IPS-11a (cell line): ENCODE results near the gene ACTL10.
"Not testable (repeated sequence)": the region's sequence is repeated elsewhere in the genome, so short reads cannot be mapped to it uniquely, and the experiment has no call there.

Source experiments
- H3K4me3 ChIP-seq: one replicate; pipeline ENCODE4 v1.5.1; 2013; ENCODE audit warnings: low read depth, low read length, control low read depth

ACTL10 gene

GRCh38 chr20:33693741-33694638 is 27.2 kb downstream of the ACTL10 start:
- H3K4me3 ChIP-seq, result no peak overlapping the region

GRCh38 chr20:33694639-33695012 is 27.9 kb downstream of the ACTL10 start:
- no peak overlapping the region for H3K4me3 ChIP-seq

GRCh38 chr20:33696448-33696847 is 29.7 kb downstream of the ACTL10 start:
- H3K4me3 ChIP-seq, result no peak overlapping the region

GRCh38 chr20:33697129-33697528 is 30.4 kb downstream of the ACTL10 start:
- H3K4me3 ChIP-seq, result no peak overlapping the region

- not testable (repeated sequence) for H3K4me3 ChIP-seq
Observed at GRCh38 chr20:33698966-33699365, 32.2 kb downstream of the ACTL10 start.

- not testable (repeated sequence) for H3K4me3 ChIP-seq
Observed at GRCh38 chr20:33700696-33701441, 34.1 kb downstream of the ACTL10 start.

GRCh38 chr20:33701629-33702450 is 35.1 kb downstream of the ACTL10 start:
- no peak overlapping the region for H3K4me3 ChIP-seq

GRCh38 chr20:33702861-33703260 is 36.1 kb downstream of the ACTL10 start:
- H3K4me3 ChIP-seq, result no peak overlapping the region

- H3K4me3 ChIP-seq, result no peak overlapping the region
Observed at GRCh38 chr20:33703498-33704137, 36.9 kb downstream of the ACTL10 start.

- H3K4me3 ChIP-seq, result no peak overlapping the region
Observed at GRCh38 chr20:33704197-33704924, 37.6 kb downstream of the ACTL10 start.

- H3K4me3 ChIP-seq, result no peak overlapping the region
Observed at GRCh38 chr20:33707668-33708067, 40.9 kb downstream of the ACTL10 start.

- H3K4me3 ChIP-seq, result no peak overlapping the region
Observed at GRCh38 chr20:33709398-33709797, 42.7 kb downstream of the ACTL10 start.

GRCh38 chr20:33709905-33710541 is 43.3 kb downstream of the ACTL10 start:
- no peak overlapping the region for H3K4me3 ChIP-seq

GRCh38 chr20:33710681-33711445 is 44.1 kb downstream of the ACTL10 start:
- H3K4me3 ChIP-seq, result no peak overlapping the region

- H3K4me3 ChIP-seq, result no peak overlapping the region
Observed at GRCh38 chr20:33711446-33711738, 44.6 kb downstream of the ACTL10 start.

- no peak overlapping the region for H3K4me3 ChIP-seq
Observed at GRCh38 chr20:33713865-33714367, 47.2 kb downstream of the ACTL10 start.

GRCh38 chr20:33716498-33716897 is 49.8 kb downstream of the ACTL10 start:
- H3K4me3 ChIP-seq, result no peak overlapping the region
